ENCODE results near the gene CFAP299. TPM values are rescaled to one million over a fixed set of nuclear protein-coding genes. Genes with fewer than 3 reads are reported as not detected.

The CFAP299 gene
- total and polyA plus RNA-seq, 2 of the 13 experiments (the other 11 are each of a cell fraction or from before 2014, with no cell fraction given), result not detected

DNA sequence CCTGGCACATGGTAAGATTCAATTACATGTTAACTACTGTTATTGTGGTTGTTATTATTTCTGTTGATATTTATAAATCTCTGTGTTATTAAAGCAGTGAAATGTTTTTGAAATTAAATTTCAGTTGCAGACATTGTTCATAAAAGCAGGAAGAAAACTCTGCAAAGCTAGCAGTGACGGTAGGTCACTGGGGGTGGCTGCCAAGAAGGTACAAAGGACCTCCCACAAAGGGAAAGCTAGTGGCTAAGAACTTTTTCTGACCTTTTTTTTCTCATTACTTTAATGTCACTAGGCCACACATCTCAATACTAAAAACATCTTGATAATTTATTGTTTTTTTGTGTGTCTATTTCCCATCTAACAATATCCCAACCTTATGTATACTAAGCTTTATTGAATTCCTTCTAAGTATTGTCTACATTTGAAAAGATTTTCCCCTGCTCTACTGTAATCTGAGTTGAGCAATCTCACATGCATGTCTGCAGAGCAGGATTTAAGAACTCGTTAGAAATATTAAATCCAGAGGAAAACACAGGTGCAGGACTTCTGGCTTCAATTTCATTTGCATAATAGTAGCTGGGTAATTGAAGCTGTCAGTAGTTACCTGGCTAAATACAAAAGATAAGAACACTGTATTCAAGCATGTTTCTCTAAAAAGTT lies 197.3 kb downstream of the CFAP299 start:
- Histone ChIP-seq H3K27me3 (ENCODE audit: control insufficient read depth in 1 of 2, insufficient read depth in 2 of 2, low read length in 2 of 2) (no peaks in the 10 kb centered on the region), H4K20me1 (ENCODE audit: insufficient read depth, low read length) (no peaks in the 10 kb centered on the region), H3K9me3 (ENCODE audit: low read length) (no peaks in the 10 kb centered on the region), H3K4me3 (replicated peaks in 1 of 3; ENCODE audit: insufficient read depth in 1 of 3, low read depth in 2 of 3, low read length in 3 of 3) (no peak overlapping the region), H3K36me3 (replicated peaks in 1 of 2; ENCODE audit: control insufficient read depth in 1 of 2, insufficient read depth in 2 of 2, low read length in 2 of 2) (no peaks in the 10 kb centered on the region), H3K79me2 (ENCODE audit: insufficient read depth, low read length) (no peaks in the 10 kb centered on the region), H2AFZ (ENCODE audit: low read length) (no peak overlapping the region), H3K4me2 (ENCODE audit: low read depth, low read length) (no peak overlapping the region), H3K4me1 (ENCODE audit: insufficient read depth, low read length) (no peaks in the 10 kb centered on the region), H3K27ac (ENCODE audit: extremely low read length, insufficient read depth, low read length) (no peak overlapping the region), H3K9ac (ENCODE audit: insufficient read depth, low read depth, low read length) (no peak overlapping the region)
- in situ Hi-C loops (cut with HindIII; ENCODE audit: extremely low pct_ligation_motif_present, low pct_unique_long_range_greater_than_20kb), result no loop called here
- POLR2A ChIA-PET, result no interaction called here
- no TSS peak for BruUV-seq (replicated peaks)
- WGBS (ENCODE audit: low lambda C conversion rate), result 2% methylated on average over 2 of the region's 2 CpGs
- FAIRE-seq, result no peak
- no peak for ATAC-seq
- TF ChIP-seq KDM3A (CRISPR knock-in tag; IDR thresholded peaks at IDR 0.05; ENCODE audit: low read depth), result no peak
- TF ChIP-seq, protein P1, sequence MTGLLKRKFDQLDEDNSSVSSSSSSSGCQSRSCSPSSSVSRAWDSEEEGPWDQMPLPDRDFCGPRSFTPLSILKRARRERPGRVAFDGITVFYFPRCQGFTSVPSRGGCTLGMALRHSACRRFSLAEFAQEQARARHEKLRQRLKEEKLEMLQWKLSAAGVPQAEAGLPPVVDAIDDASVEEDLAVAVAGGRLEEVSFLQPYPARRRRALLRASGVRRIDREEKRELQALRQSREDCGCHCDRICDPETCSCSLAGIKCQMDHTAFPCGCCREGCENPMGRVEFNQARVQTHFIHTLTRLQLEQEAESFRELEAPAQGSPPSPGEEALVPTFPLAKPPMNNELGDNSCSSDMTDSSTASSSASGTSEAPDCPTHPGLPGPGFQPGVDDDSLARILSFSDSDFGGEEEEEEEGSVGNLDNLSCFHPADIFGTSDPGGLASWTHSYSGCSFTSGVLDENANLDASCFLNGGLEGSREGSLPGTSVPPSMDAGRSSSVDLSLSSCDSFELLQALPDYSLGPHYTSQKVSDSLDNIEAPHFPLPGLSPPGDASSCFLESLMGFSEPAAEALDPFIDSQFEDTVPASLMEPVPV (CRISPR knock-in tag; IDR thresholded peaks at IDR 0.05), result no peak
- TF ChIP-seq, protein P2, sequence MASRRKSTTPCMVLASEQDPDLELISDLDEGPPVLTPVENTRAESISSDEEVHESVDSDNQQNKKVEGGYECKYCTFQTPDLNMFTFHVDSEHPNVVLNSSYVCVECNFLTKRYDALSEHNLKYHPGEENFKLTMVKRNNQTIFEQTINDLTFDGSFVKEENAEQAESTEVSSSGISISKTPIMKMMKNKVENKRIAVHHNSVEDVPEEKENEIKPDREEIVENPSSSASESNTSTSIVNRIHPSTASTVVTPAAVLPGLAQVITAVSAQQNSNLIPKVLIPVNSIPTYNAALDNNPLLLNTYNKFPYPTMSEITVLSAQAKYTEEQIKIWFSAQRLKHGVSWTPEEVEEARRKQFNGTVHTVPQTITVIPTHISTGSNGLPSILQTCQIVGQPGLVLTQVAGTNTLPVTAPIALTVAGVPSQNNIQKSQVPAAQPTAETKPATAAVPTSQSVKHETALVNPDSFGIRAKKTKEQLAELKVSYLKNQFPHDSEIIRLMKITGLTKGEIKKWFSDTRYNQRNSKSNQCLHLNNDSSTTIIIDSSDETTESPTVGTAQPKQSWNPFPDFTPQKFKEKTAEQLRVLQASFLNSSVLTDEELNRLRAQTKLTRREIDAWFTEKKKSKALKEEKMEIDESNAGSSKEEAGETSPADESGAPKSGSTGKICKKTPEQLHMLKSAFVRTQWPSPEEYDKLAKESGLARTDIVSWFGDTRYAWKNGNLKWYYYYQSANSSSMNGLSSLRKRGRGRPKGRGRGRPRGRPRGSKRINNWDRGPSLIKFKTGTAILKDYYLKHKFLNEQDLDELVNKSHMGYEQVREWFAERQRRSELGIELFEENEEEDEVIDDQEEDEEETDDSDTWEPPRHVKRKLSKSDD (CRISPR knock-in tag; IDR thresholded peaks at IDR 0.05; ENCODE audit: low read depth), result no peak
- no peak for DNase-seq (ENCODE audit: low spot score)
- CTCF ChIA-PET (ENCODE audit: low intra/inter-chr PET ratio, low total read pairs), result no interaction called here
- intact Hi-C loops (cut with micrococcal nuclease; ENCODE audit: unreplicated experiment), result no loop called here

All from HepG2 (cell line).